GM21723 (cell line): ENCODE data around the gene PXK.
A peak's percentile ranks its signal among the peaks of the same experiment; 100 is the strongest.
"Not testable (repeated sequence)": the region's sequence is repeated elsewhere in the genome, so short reads cannot be mapped to it uniquely, and the experiment has no call there.

Source experiments
- ATAC-seq: cut with Tn5 transposase; IDR thresholded peaks from one replicate; pipeline ENCODE4 v1.9.1; 2021; ENCODE audit warnings: mild to moderate bottlenecking, moderate library complexity; ENCODE audit not compliant: unreplicated experiment

PXK gene

DNA sequence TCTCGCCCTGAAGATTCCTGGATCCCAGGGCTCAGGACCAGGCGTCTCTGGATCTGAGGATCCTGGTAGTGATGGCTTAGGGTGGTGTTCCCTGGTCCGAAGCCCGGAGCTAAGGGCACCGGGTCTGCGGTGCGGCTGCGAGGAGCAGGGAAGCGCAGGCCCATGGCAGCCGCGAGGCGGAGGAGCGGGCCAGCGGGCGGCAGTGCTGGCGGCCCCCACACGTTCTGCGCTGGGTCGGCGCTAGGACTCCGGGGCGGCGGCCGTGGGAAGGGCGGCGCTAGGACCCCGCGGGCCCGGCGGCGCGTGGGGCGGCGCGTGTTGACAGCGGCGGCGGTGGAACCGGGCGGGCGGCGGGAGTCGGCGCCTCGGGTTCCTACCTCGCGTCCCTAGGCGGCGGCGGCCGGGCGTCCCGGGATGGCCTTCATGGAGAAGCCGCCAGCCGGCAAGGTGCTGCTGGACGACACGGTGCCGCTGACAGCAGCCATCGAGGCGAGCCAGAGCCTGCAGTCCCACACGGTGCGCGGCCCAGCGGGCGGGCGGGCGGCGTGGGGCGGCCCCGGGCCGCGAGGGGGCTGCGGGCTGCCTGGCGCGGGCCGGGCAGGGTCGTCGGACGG, at the start of gene PXK:
TSS of gene PXK (plus strand) at position 318 of the 614 bp plus-strand sequence. CDS start at position 415, 97 bp downstream.
- peak; percentile 87 for ATAC-seq

GRCh38 chr3:58285334-58285733, 47.4 kb upstream of the PXK start:
- no peak for ATAC-seq

DNA sequence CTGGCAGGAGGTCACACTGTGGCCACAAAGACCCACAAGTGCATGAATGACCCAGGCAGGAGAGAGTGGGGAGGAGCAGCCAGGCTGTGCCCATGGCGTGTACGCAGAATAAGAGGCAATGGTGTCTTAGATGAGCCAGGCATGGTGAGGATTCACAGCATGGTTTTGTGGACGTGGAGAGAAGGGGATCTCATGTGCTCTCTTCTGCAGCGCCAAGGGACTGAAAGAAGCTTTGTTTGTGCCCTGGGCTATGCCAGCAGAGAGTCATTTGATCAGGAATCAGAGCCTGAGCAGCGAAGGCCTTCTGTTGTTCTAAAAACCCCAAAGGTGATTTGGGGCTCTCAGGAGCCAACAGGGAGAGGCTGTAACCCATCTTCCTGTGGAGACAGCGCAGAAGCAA, 45.3 kb upstream of the PXK start:
- ATAC-seq: no peak

- no peak for ATAC-seq
These were observed 44.5 kb upstream of the PXK start for GRCh38 chr3:58288011-58288728.

DNA sequence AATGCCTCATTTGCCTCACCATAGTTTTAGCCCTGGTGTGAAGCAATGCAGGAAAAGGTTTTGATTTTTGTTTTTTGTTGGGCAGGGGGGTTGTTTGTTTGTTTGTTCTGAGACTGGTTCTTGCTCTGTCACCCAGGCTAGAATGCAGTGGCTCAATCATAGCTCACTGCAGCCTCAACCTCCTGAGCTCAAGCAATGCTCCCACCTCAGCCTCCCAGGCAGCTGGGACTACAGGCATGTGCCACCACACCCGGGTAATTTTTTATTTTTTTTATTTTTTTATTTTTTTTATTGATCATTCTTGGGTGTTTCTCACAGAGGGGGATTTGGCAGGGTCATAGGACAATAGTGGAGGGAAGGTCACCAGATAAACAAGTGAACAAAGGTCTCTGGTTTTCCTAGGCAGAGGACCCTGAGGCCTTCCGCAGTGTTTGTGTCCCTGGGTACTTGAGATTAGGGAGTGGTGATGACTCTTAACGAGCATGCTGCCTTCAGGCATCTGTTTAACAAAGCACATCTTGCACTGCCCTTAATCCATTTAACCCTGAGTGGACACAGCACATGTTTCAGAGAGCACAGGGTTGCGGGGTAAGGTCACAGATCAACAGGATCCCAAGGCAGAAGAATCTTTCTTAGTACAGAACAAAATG, 43.6 kb upstream of the PXK start:
- not testable (repeated sequence) for ATAC-seq

DNA sequence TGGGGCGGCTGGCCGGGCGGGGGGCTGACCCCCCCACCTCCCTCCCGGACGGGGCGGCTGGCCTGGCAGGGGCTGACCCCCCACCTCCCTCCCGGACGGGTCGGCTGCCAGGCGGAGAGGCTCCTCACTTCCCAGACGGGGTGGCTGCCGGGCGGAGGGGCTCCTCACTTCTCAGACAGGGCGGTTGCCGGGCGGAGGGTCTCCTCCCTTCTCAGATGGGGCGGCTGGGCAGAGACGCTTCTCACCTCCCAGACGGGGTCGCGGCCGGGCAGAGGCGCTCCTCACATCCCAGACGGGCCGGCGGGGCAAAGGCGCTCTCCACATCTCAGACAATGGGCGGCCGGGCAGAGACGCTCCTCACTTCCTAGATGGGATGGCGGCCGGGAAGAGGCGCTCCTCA, 42.2 kb upstream of the PXK start:
- ATAC-seq: not testable (repeated sequence)

GRCh38 chr3:58291671-58292338, 40.9 kb upstream of the PXK start:
- ATAC-seq: no peak

GRCh38 chr3:58292866-58293265, 39.8 kb upstream of the PXK start:
- no peak for ATAC-seq

- ATAC-seq: no peak
These were observed 39.2 kb upstream of the PXK start for GRCh38 chr3:58293516-58293915.

DNA sequence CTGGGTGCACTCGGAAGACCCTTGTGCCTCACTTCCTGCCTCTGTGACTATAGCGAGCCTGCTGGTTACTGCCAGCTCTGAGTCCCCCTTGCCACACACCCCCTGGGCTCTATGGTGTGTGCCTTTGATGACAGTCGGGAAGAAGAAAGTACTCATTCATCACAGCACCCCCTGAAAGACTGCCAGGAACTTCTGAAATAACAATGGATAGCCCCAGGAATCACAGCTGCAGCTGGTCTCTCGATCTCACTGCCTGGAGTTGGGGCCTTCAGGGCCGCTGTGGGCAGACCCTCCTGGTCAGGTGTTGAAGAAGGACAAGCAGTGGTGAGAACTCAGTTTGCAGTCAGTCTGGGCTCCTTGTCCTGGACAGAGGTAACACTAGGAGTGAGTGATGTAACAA, 36.4 kb upstream of the PXK start:
- no peak for ATAC-seq

- no peak for ATAC-seq
These were observed 35.8 kb upstream of the PXK start for GRCh38 chr3:58296843-58297242.

DNA sequence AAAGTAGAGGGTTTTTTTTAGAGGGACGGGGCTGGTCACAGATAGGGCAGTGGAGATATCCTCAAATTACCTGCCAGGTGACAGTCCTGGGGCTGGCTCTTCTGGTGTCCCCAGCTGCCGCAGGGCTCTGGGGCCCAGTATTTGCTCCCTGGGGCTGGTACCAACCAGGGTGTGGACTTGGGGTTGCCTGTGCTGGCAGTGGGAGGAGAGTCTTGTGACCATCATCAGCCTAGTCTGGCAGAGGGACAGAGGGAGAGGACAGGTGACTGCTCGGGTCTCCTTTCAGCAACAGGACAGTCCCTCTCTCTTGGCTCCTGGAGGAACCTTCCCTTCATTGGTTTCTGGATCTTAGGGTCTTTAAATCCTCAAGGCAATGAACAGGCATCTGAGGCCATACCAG, 34.5 kb upstream of the PXK start:
- ATAC-seq: no peak

DNA sequence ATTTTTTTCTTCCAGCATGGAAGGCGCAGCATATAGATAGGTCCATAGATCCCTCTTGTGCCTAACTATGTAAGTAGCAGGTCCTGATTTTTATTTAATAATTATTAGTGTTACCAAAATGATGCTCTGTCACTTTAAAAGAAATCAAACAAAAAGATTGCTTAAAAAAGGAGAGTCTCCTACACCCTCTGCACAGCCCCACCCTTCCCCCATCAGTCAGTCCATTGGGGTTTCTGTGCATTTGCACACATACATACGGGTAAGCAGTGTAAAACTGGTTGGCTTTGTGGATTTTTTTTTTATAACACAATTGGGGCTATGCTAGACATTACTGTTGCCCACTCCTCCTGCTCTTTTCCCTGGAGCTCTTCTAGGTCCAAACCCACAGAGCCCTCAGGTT, 33.6 kb upstream of the PXK start:
- ATAC-seq: no peak

DNA sequence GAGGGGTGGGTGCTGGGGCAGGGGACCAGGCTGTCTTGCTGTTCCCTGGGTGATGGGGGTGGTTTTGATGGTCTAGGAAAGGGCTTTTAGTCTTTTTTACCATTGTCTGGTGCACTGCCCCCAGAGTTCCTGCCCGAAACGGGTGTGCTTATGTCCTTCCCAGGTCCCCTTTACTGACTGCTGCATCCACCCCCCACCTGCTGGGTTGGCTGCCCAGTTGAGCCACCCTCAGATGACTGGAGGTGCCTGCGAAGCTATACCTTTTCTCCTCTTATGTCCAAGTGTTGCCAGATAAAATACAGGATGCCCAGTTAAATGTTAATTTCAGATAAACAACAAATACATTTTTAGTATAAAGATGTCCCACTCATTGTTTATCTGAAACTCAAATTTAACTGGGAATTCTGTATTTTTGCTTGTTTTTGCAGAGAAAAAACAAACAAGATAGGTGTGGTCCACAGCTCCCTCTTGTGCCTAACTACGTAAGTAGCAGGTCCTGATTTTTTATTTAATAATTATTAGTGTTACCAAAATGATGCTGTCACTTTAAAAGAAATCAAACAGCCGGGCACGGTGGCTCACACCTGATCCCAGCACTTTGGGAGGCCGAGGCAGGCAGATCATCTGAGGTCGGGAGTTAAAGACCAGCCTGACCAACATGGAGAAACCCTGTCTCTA, 32.7 kb upstream of the PXK start:
- ATAC-seq: no peak

- ATAC-seq: peak; percentile 84
These were observed 26.6 kb upstream of the PXK start, which contains the start of the genes HTD2 and RPP14 for GRCh38 chr3:58305882-58306711. Gene HTD2 (plus strand): TSS chr3:58306520. CDS start chr3:58317614, 11,094 bp downstream. Gene RPP14 (plus strand): TSS chr3:58306245. CDS start chr3:58310330, 4,085 bp downstream.

GRCh38 chr3:58307639-58308215, 25.0 kb upstream of the PXK start:
- ATAC-seq: no peak

DNA sequence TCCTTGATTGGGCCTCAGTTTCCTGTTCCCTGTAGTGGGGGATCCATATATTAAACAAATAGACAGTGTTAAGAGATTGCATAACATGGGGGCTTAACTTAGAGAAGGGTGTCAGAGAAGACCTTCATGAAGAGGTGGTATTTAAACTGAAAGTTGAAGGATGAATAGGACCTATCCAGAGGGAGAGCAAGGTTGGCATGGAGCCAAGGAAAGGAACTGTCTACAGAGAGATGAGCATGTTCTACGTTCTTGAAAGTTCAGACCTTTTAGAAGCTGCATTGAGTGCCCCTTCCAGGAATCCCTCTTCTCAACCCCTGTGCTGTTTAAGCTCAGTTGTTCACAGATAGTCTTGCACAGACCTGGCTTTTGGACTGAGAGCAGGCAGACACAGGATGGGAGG, 24.0 kb upstream of the PXK start:
- ATAC-seq: no peak

DNA sequence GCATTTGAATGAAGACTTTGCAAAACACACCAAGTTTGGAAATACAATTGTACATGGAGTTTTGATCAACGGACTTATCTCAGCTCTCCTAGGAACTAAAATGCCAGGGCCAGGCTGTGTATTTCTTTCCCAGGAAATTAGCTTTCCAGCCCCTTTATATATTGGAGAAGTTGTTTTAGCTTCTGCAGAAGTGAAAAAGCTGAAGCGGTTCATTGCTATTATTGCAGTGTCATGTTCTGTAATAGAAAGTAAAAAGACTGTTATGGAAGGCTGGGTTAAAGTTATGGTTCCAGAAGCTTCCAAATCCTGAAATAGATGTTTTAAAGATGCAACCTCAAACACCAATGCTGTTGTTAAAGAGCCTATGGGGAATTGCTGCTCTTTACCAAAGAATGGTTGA, 14.9 kb upstream of the PXK start:
- no peak for ATAC-seq

DNA sequence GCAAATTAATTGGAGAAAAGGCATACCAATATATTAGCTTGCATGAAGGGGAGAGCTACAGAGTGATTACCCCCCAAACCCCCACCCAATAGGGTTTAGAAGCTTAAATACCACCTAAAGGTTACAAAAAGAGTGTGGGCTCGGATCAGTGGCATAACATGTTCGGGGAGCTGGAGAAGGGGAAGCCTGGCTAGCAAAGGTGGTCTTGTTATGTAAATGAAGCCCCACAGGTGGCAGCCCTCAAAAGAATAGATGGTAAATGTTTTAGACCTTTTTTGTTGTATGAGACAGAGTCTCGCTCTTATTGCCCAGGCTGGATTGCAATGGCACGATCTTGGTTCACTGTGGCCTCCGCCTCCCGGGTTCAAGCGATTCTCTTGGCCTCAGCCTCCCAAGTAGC, 10.9 kb upstream of the PXK start:
- ATAC-seq: no peak

DNA sequence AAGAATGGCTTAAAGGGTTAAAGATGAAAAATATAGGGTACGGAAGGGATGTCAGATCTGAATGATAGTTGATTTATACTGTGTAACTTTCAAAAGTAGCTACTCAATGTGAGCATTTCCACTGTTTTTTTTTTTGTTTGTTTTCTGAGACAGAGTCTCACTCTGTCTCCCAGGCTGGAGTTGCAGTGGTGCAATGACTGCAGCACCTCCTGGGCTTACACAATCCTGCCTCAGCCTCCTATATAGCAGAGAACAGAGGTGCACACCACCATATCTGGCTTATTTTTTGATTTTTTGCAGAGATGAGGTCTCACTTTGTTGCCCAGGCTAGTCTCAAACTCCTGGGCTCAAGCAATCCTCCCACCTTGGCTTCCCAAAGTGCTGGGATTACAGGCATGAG, 9.9 kb upstream of the PXK start:
- ATAC-seq: no peak
